Measurements from ENCODE around the gene PABPN1L.

PABPN1L gene

GRCh38 chr16:88893127-88893968 is 26.9 kb upstream of the PABPN1L start:
- TF ChIP-seq REST (IDR thresholded peaks at IDR 0.05; ENCODE audit: insufficient read depth in 1 of 2, low read depth in 2 of 2, low read length in 2 of 2) (no peak), SIN3A (IDR thresholded peaks at IDR 0.05; ENCODE audit: borderline replicate concordance, insufficient read depth, low read length) (no peak), TAF1 (IDR thresholded peaks at IDR 0.05; ENCODE audit: borderline replicate concordance, insufficient read depth, low read length) (no peak), POLR2AphosphoS5 (IDR thresholded peaks at IDR 0.05; ENCODE audit: low read depth, low read length) (no peak), FOXP2 (optimal IDR thresholded peaks at IDR 0.05; ENCODE audit: borderline replicate concordance, extremely low read depth, extremely low read length, insufficient read depth) (no peak)

- TF ChIP-seq REST (IDR thresholded peaks at IDR 0.05; ENCODE audit: insufficient read depth in 1 of 2, low read depth in 2 of 2, low read length in 2 of 2) (no peak), SIN3A (IDR thresholded peaks at IDR 0.05; ENCODE audit: borderline replicate concordance, insufficient read depth, low read length) (no peak), POLR2AphosphoS5 (IDR thresholded peaks at IDR 0.05; ENCODE audit: low read depth, low read length) (no peak), FOXP2 (optimal IDR thresholded peaks at IDR 0.05; ENCODE audit: borderline replicate concordance, extremely low read depth, extremely low read length, insufficient read depth) (no peak)
Measured at GRCh38 chr16:88892065-88892464, 25.6 kb upstream of the PABPN1L start.

GRCh38 chr16:88891083-88891482 is 24.6 kb upstream of the PABPN1L start:
- TF ChIP-seq POLR2AphosphoS5 (IDR thresholded peaks at IDR 0.05; ENCODE audit: low read depth, low read length) = no peak
- no peak for TF ChIP-seq SIN3A (IDR thresholded peaks at IDR 0.05; ENCODE audit: borderline replicate concordance, insufficient read depth, low read length)
- no peak for TF ChIP-seq REST (IDR thresholded peaks at IDR 0.05; ENCODE audit: insufficient read depth in 1 of 2, low read depth in 2 of 2, low read length in 2 of 2)
- TF ChIP-seq FOXP2 (optimal IDR thresholded peaks at IDR 0.05; ENCODE audit: borderline replicate concordance, extremely low read depth, extremely low read length, insufficient read depth) = no peak
- no peak for TF ChIP-seq TAF1 (IDR thresholded peaks at IDR 0.05; ENCODE audit: borderline replicate concordance, insufficient read depth, low read length)

- TF ChIP-seq REST (IDR thresholded peaks at IDR 0.05; ENCODE audit: insufficient read depth in 1 of 2, low read depth in 2 of 2, low read length in 2 of 2) (no peak), FOXP2 (optimal IDR thresholded peaks at IDR 0.05; ENCODE audit: borderline replicate concordance, extremely low read depth, extremely low read length, insufficient read depth) (no peak), POLR2AphosphoS5 (IDR thresholded peaks at IDR 0.05; ENCODE audit: low read depth, low read length) (no peak), SIN3A (IDR thresholded peaks at IDR 0.05; ENCODE audit: borderline replicate concordance, insufficient read depth, low read length) (no peak)
Measured at GRCh38 chr16:88888461-88889387, 22.3 kb upstream of the PABPN1L start.

All from PFSK-1 (cell line).